NOMO-1 treated with dmso at 0.1 percent for 144 hours (cell line): Measurements from ENCODE around the gene GALNT18.

Experiments used
- DNase-seq: peaks from one replicate; lab custom pipeline; 2025; ENCODE audit not compliant: unreplicated experiment; lab: John Stamatoyannopoulos, UW

GALNT18 gene

DNA sequence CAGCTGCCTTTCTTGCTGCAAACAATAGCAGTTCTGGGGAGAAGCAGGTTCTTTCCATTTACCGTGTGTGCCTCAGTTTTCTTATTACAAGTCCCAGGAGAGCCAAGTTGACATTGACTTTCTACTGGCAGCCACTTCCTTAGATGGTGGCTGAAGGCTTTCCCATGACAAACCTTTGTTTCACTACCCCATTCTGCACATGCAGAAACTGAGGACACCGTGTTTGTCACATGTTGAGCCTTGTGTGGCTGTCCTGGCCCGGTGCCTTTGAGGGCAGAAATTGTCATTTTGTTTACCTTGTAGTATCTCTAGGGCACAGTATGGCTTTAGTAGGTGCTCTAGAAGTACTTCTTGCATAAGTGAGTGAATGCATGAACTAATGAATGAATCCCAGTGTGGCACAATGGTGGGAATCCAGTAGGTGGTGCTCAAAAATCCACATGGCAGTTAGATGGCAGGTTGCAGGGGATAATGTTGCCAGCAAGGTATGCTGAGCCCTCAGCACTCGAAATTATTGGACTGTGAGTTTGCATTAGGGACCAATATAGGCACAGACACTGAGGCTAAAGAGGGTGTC, 370.3 kb downstream of the GALNT18 start:
- no peak for DNase-seq

DNA sequence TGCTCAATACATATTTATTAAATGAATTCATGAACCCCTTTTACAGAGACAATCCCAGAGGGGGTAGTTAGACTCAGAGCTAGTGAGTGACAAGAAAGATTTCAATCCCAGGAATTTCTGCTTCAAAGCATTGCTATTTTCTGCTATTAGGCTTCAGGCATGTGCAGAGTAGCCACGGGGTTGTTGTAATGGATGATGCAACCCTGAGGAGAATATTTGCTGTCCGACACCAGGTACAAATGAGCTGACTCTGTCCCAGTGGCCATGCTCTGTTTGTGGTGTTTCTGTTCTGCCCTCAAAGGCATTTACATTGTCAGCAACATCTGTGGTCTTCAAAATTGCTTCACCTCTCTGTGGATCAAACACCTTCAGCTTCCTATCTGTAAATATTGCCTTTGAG, 371.3 kb downstream of the GALNT18 start:
- no peak for DNase-seq

DNA sequence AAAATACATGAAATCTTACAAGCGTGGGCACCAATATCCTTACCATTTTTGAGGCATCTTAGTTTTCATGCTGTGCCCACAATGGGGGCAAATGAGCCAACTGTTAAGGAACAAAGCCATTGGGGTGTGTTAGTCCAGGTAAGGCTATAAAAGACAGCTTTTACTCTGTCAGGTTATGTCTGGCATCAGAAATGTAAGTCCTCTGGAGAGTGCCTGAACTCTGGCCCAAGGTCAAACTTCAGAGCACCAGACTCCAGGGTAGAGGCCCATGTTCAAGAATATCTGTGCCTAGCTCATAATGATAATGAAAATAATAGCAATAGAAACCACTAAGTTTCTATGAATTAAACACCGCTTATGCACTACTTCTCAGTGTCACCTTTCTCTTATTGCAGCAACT, 374.2 kb downstream of the GALNT18 start:
- DNase-seq = no peak

DNA sequence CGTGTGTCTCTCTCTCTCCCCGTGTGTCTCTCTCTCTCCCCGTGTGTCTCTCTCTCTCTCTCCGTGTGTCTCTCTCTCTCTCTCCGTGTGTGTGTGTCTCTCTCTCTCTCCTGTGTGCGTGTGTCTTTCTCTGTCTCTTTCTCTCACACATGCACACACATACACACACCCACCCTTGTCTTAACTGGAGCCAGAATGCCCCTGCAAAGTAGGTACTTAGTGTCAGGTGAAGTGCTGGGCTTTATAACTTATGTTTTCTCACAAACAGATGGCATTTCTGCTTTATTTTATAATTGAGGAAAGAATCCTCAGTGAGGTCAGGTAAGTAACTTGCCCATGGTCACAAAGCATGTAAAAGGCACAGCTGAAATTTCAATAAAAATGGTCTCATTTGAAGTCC, 374.7 kb downstream of the GALNT18 start:
- DNase-seq = no peak

DNA sequence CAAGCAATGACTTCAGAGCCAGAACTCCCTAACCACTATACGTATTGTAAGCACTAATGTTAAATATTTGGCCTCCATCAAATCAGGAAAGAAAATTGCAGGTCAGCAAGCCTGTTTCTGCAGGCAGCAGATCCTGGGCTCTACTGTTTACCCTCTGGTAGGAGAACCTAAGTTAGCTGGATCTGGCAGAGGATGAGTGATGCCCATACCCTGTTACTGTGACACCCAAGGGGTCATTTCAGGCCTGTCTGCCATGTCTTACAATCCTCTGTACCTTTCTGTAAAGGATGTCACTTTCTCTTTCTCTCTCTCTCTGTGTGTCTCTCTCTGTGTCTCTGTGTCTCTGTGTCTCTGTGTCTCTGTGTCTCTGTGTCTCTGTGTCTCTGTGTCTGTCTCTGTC, 375.6 kb downstream of the GALNT18 start:
- DNase-seq = no peak

DNA sequence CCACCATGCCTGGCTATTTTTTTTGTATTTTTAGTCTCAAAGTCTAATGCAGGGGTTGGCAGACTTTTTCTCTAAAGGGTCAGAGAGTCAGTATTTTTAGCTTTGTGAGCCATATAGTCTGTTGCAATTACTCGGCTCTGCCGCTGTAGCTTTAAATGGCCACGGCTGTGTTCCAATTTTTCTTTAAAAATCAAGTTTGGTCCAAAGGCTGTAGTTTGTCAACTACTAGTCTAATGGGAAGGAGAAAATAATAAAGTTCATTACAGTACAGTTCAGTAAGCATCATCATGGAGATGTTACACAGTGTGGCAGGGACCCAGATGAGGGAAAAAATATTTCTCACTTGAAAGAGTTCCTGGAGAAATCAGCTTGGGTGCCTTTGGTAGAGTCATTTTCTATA, 376.4 kb downstream of the GALNT18 start:
- DNase-seq = no peak

DNA sequence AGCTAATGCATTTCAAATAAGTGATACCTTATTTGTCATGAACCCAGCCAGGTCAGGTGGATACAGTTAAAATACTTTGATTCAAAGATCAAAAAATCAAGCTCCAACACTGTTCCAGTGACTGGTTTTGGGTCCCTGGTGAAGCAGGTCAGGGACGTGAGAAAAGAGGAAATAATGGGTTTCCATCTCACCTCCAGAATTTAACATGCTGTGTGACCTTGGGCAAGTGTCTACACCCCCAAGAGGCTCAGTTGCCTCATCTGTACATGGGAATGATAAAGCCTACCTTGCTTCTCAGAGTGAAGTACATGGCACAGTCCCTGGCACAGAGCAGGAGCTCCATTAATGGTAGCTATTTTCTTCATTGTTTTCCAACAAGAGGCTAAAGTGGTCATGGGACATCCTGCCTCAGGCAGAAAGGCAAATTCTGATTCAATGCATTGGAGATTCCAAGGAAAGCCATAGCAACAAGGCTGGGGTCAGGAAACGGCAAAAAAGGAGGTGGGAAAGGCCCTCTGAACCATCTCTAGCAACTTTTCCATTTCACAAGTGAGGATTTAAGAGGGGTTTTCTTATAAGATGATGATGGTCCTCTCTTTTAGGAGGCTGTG, 377.2 kb downstream of the GALNT18 start:
- DNase-seq = no peak

DNA sequence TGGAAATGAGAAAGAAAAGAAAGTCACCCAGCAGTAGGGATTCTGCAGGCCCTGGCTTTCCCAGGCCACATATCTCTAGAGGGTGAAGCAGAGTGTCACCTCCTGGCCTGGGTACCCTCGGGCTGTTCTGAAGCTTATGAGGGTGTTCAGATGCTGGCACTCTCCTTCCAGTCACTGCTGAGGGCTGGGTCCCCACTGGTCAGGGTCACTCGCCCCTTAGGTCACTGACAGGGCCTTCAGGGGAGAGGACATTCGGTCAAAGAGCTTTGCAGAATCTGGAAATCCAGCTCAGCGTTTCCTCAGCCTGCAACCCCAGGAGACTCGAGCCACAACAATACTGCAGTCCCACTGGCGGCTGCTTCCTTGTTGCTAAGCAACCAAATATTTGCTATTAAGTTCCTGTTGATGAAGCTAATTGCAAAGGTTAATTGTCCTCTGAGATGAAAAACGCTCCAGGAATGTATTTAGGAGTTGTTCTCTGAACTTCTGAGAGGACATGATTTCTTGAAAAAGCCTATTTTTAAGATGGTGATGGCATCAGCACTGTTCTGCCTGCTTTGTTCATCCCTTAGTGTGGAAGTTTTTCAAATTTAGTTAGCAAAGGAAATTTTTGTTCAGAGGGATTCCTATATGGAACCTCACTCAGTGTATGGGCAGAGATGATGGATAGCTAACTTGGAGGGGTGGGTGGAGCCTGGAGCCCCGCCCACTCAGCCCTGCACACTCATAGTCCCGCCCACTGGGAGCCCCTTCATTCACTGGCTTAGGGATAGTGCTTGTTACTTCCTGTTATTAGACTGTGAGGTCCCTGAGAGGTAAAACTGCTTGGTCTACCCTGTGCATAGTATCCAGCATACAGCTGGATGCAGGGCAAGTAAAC, 378.0 kb downstream of the GALNT18 start:
- peak; percentile 5 for DNase-seq

DNA sequence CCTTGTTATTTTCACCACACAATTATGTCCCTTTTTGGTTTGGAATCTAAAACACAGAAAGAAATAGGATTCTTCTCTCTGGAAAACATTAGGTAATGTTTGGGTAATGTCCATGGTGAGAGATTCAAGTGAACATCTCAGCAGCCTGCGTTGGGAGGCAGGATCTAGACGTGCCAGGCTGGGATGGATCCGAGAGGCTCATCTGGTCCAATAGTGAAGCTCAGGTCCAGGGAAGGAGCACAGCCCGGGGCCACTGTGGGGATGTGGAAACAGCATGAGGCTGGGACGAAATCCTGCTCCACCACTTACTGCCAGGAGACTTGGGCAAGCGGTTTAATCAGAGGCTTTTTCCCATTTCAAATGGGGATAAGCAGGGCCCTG, 378.6 kb downstream of the GALNT18 start:
- DNase-seq = no peak

DNA sequence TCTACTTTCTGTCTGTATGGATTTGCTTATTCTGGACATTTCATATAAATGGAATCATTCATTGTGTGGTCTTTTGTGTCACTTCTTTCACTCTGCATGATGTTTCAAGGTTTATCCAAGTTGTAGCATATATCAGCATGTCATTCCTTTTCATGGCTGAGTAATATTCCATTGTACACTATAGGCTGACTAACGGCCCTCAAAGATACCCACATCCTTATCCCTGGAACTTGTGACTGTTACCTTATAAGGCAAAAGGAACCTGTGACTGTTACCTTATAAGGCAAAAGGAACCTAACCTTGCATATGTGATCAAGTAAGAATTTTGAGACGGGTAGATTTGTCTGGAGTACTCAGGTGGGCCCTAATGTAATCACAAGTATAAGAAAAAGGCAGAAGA, 380.5 kb downstream of the GALNT18 start:
- DNase-seq = no peak

DNA sequence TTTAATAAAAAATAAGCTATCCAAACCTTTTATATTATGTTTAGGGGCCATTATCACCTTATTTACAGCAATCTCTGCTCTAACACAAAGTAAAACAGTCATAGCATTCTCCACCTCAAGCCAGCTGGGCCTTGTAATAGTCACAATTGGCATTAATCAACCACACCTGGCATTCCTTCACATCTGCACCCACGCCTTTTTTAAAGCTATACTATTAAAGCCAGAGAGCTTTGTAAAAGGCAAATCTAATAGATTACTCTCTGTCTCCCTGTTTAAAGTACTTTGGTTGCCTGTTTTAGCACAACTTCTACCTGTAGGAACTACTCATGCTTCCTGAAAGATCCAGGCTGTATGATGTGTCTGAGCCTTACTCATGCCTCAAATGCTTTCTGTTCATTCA, 381.8 kb downstream of the GALNT18 start:
- no peak for DNase-seq

DNA sequence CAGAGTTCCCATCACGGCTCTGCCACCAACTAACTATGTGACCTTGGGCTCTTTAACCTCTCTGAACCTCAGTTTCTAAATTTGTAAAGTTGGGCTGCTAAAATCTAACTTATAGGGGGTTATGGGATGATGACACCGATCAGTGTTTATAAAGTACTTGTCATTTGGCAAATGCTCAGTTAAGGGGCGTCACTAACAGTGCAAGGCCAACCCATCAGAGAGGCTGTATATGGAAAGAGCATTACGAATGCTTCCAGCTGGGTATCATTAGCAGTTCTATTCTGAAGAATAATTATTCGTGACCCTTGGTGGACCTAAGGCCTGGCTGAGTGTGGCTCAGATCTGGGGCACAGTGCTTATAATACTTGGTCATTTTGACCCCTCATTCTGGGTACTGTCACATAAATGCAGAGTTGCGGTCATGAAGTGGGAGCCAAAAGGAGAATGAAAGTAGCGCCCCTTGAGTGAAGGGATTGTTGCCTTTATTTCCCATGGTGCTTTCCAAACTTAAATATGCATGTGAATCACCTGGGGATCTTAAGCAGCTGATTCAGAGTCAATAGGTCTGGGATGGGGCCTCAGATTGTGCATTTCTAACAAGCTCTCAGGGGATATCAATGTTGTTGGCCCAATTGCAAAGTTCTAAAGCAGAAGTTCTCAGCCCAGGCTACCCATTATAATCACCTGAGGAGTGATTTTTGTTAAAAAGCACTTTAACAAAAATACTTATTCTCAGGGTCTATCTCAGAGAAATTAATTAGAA, 384.6 kb downstream of the GALNT18 start:
- no peak for DNase-seq

DNA sequence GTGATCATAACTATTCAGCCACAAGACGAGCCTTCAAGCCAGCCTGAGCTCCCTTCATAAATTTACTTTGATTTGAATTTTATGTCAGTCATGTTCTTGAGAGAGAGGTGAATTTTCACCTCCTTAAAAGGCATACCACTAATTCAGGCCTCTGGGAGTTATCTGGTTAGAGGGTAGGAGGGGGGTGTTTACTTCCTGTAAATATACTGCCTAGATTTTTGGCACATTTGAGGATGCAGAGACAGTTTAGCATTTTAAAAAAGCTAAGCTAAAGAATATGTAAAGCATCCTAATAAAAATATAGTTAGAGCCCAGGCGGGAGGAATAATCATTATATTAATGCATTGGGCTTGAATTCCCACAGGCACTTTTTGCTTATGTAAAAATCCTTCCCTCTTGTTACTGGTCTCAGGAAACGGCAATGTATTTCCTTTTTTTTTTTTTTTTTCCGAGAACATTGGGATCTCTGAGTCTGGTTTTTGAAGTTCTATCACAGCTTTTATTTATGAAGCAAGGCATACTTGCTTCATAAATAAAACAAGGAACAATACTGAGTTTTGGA, 385.2 kb downstream of the GALNT18 start:
- no peak for DNase-seq

DNA sequence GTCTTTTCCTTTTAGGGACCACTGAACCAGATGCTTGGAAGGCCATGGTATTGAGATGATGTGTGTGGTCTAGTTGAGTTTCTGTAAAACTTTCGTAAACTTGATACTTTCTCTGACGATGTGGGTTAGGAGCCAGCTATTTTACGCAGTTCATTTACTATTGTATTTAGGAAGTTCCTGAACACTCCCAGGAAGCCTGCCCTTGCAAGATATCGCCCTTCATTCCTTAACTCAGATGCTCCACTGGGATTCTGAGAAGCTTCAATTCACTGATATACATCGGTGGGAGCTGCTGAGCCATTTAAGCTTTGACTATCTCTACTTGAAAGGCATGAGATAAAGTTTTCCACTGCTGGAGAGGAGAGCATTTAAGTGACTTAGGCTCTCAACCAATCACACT, 390.0 kb downstream of the GALNT18 start:
- no peak for DNase-seq

DNA sequence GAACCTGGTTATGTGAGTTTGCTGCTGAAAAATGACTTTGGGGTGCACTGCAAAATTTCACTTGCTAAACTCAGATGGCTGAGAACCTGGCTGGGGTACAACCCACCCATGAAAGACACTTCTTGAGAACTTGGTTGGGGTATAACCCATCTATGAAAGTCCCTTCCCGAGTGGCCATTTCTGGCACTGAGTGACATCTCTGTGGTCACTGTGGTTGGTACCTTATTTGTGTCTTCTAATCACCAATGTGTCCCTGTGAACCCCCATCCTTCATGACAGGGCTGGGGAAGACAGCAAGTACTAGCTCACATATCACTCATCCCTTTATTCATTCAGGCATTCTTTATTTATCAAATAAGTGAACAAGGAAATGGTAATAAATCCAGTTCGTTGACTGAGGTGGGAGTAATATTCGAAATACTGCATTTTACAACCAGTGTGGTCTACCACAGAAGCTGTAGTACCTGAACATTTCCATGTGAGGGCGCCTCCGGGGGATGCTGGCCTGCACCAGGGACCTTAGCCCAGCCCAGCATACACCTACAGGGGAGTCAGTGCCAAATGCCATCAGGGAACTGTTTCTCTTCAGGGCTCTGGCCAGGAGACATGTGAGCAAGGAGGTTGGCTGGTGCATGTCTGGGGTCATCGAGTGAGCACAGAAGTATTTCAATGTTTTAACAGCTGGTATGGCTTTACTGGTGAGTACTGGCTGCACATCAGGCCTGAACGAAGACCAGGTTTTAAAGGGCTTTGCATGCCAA, 390.8 kb downstream of the GALNT18 start:
- no peak for DNase-seq

DNA sequence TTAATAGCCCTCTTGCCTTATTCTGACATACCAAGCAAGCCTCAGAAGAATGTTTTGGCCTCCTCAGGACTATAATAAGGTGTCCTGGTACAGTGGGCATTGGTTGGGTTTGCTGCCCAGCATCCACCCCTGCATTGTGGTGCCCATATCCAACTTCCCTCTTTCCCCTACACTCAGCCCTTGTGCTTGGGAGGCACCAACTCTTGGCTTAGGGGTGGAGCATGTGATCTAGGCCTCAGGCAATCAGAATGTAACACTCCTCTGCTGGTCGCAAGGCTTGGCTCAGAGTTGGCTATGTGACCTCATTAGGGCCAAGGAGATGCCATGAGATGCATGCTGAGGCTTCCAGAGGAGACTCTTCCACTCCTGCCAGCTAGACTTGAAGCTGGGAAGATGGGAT, 391.7 kb downstream of the GALNT18 start:
- DNase-seq = no peak

DNA sequence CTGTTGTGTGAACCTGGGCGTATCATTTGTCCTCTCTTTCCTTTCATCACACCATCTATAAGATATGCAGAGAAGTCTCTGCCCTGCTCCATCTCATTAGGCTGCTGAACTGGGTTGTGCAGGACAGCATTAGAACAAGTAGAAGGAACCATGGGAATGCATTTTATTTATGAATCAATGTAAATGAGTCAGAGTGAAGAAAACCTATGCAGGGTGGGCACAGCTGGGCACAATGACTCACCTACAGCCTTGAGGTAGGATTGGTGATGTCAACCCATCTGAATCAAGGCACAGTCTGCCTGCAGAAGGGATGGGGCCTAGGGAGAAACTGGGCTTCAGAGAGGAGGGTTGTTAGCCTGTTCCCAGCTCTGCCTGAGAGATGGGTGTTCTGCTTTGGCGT, 392.2 kb downstream of the GALNT18 start:
- DNase-seq = no peak

DNA sequence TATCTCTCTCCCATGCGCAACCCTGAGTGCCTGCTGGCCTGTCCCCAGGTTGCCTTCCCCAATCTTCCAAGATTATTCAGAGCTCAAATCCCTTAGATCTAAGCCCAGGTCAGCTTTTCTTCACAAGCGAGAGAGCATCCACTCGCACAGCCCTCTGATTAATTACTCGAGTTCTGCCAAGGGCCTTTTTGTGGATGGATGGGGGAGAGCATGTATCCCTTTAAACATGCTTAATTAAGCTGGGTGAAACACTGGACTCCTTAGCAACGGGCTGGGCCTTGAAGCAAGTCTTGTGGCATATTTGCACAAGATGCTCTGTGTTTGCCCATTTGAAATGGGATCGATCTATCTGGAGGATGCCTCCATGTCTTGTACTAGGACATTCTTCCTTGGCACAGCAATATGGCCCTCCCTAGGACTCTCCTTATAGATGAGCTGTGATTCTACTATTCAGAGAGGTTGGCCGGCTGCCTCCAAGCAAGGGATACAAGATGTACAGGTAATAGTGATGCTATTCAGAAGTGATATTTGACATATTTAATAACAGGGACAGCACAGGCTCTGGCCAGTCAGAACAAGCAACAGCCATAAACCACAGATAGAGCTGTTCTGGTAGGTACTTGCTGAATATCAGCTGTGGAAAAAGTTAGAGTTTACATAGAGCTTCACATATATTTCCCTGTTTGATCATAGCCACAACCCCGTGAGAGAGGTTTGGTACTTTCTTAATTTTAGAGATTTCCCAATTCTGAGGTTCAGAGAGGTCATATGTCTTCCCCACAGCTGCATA, 394.3 kb downstream of the GALNT18 start:
- DNase-seq = no peak
